GM11168 (cell line): ENCODE data around the gene CHST2.

ENCODE experiments used
- in situ Hi-C: fragments of 300-500 bp; cut with MboI; formaldehyde crosslinking; loops from one replicate; pipeline ENCODE4 v1.12.0; 2022; ENCODE audit warnings: low sequenced_read_pairs; ENCODE audit not compliant: unreplicated experiment

Gene CHST2

GRCh38 chr3:143124601-143125520 is 5.3 kb downstream of the CHST2 start:
- in situ Hi-C loops = loop anchor here (25.0 kb wide), 1 partner anchor 537 kb away; no protein-coding TSS in a partner anchor

- in situ Hi-C loops = no loop called here
These were observed 8.2 kb downstream of the CHST2 start for GRCh38 chr3:143127801-143128200.

- in situ Hi-C loops = no loop called here
These were observed 8.8 kb downstream of the CHST2 start for GRCh38 chr3:143128227-143128955.

- in situ Hi-C loops = no loop called here
These were observed 12.8 kb downstream of the CHST2 start for GRCh38 chr3:143132246-143132980.

- in situ Hi-C loops = no loop called here
These were observed 14.9 kb downstream of the CHST2 start for GRCh38 chr3:143134471-143134870.

GRCh38 chr3:143135150-143135549 is 15.6 kb downstream of the CHST2 start:
- in situ Hi-C loops = no loop called here

- in situ Hi-C loops = no loop called here
These were observed 18.0 kb downstream of the CHST2 start for GRCh38 chr3:143137435-143138036.

- in situ Hi-C loops = no loop called here
These were observed 19.4 kb downstream of the CHST2 start for GRCh38 chr3:143138953-143139352.

- in situ Hi-C loops = no loop called here
These were observed 20.2 kb downstream of the CHST2 start for GRCh38 chr3:143139762-143140161.

GRCh38 chr3:143140550-143140949 is 21.0 kb downstream of the CHST2 start:
- in situ Hi-C loops = no loop called here

- in situ Hi-C loops = no loop called here
These were observed 22.8 kb downstream of the CHST2 start for GRCh38 chr3:143142354-143142753.

GRCh38 chr3:143145906-143146305 is 26.3 kb downstream of the CHST2 start:
- in situ Hi-C loops = no loop called here

- in situ Hi-C loops = no loop called here
These were observed 27.1 kb downstream of the CHST2 start for GRCh38 chr3:143146486-143147274.

- in situ Hi-C loops = no loop called here
These were observed 28.1 kb downstream of the CHST2 start for GRCh38 chr3:143147707-143148106.

GRCh38 chr3:143150071-143150470 is 30.5 kb downstream of the CHST2 start:
- in situ Hi-C loops = no loop called here

GRCh38 chr3:143151004-143151731 is 31.6 kb downstream of the CHST2 start:
- in situ Hi-C loops = no loop called here

- in situ Hi-C loops = no loop called here
These were observed 32.5 kb downstream of the CHST2 start for GRCh38 chr3:143152043-143152442.

GRCh38 chr3:143155756-143156155 is 36.2 kb downstream of the CHST2 start:
- in situ Hi-C loops = no loop called here
